Measurements from ENCODE around the gene COL18A1. TPM values are rescaled to one million over a fixed set of nuclear protein-coding genes. Genes with fewer than 3 reads are reported as not detected.
"Not testable (repeated sequence)": the region's sequence is repeated elsewhere in the genome, so short reads cannot be mapped to it uniquely, and the experiment has no call there.

COL18A1 gene
- total RNA-seq, 1 donor from 2014 or later = 271 TPM

DNA sequence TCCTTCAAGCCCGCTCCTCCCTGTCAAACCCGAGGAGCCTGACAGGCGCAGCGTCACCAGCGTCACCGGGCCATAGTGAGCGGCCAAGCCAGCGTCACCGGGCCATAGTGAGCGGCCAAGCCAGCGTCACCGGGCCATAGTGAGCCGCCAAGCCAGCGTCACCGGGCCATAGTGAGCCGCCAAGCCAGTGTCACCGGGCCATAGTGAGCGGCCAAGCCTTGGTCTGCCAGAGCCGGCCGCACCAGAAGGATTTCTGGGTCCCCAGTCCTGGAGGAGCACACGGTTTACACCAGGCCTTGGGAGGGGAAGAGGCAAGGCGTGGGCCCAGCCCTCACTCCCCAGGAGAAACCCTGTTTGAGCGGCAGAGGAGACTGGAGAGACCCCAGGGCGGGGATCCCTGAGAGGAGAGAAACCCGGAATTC is 39.8 kb upstream of the COL18A1 start:
- H3K36me3 Mint-ChIP-seq (ENCODE audit: insufficient read depth) = no peaks in the 10 kb centered on the region
- H3K27ac Mint-ChIP-seq = no peak overlapping the region
- DNase-seq (ENCODE audit: low spot score, unreplicated experiment) = no peak
- peaks cover 23% of the 10 kb centered on the region for H3K4me1 Mint-ChIP-seq (ENCODE audit: low read depth)
- no peak overlapping the region for H3K4me3 Mint-ChIP-seq (ENCODE audit: low read depth)
- H3K9me3 Mint-ChIP-seq (ENCODE audit: low read depth) = no peaks in the 10 kb centered on the region
- H3K27me3 Mint-ChIP-seq = peaks cover 12% of the 10 kb centered on the region
- TF ChIP-seq, protein P1, sequence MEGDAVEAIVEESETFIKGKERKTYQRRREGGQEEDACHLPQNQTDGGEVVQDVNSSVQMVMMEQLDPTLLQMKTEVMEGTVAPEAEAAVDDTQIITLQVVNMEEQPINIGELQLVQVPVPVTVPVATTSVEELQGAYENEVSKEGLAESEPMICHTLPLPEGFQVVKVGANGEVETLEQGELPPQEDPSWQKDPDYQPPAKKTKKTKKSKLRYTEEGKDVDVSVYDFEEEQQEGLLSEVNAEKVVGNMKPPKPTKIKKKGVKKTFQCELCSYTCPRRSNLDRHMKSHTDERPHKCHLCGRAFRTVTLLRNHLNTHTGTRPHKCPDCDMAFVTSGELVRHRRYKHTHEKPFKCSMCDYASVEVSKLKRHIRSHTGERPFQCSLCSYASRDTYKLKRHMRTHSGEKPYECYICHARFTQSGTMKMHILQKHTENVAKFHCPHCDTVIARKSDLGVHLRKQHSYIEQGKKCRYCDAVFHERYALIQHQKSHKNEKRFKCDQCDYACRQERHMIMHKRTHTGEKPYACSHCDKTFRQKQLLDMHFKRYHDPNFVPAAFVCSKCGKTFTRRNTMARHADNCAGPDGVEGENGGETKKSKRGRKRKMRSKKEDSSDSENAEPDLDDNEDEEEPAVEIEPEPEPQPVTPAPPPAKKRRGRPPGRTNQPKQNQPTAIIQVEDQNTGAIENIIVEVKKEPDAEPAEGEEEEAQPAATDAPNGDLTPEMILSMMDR (IDR thresholded peaks at IDR 0.05; ENCODE audit: unreplicated experiment) = no peak

DNA sequence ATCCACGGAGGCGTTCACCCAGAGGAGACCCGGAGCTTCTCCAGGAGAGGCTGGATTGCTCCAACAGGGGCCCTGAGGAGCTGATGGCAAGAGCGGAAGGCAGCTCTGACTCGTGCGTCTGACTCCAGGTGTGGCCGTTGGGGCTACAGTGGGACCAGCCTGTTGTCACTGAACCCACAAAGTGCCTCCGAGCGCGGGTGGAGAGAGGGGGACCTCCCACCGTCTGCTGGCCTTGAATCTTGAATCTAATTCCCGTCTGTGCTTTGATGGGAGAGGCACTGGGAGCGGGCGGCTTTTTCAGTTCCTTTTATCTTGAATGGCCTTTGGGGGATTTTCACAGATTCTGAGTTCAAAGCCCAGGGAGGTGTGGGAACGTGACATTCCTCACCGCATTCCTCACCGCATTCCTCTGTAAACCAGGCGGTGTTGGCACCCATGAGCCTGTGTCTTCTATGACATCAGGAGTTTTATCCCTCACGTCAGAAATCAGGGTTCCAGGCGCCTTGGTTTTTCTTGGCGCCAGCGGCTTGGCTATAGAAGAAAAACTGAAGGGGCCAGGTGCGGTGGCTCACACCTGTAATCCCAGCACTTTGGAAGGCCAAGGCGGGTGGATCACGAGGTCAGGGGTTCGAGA is 39.2 kb upstream of the COL18A1 start:
- Mint-ChIP-seq H3K4me3 (ENCODE audit: low read depth) (no peak overlapping the region), H3K36me3 (ENCODE audit: insufficient read depth) (no peaks in the 10 kb centered on the region), H3K4me1 (ENCODE audit: low read depth) (peaks cover 21% of the 10 kb centered on the region), H3K27ac (peak overlapping the region; percentile 76), H3K9me3 (ENCODE audit: low read depth) (no peaks in the 10 kb centered on the region), H3K27me3 (peaks cover 12% of the 10 kb centered on the region)
- TF ChIP-seq, protein P1 (IDR thresholded peaks at IDR 0.05; ENCODE audit: unreplicated experiment) = no peak
- DNase-seq (ENCODE audit: low spot score, unreplicated experiment) = no peak

DNA sequence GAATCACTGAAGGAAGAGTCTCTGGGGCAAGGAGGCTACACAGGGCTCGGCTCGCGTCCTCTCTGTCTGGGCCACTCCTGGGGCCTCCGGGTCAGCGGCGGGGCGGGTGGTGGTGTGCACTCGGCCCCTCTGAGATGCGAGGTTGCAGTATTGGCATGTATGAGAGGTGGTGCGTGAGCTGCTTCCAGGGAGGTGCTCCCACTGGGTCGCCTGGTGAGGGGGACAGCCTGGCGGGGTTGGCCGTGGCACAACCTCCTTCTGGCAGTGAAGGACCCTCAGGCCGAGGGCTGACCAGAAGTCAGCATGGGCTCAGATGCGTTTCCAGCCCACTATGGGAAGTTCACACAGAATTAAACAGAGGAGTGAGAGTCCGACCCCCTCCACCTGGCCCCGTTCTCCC is 38.5 kb upstream of the COL18A1 start:
- peaks cover 12% of the 10 kb centered on the region for H3K27me3 Mint-ChIP-seq
- H3K4me1 Mint-ChIP-seq (ENCODE audit: low read depth) = peaks cover 20% of the 10 kb centered on the region
- no peaks in the 10 kb centered on the region for H3K9me3 Mint-ChIP-seq (ENCODE audit: low read depth)
- no peaks in the 10 kb centered on the region for H3K36me3 Mint-ChIP-seq (ENCODE audit: insufficient read depth)
- no peak for DNase-seq (ENCODE audit: low spot score, unreplicated experiment)
- H3K27ac Mint-ChIP-seq = peak overlapping the region; percentile 76
- no peak overlapping the region for H3K4me3 Mint-ChIP-seq (ENCODE audit: low read depth)
- TF ChIP-seq, protein P1 (IDR thresholded peaks at IDR 0.05; ENCODE audit: unreplicated experiment) = no peak

DNA sequence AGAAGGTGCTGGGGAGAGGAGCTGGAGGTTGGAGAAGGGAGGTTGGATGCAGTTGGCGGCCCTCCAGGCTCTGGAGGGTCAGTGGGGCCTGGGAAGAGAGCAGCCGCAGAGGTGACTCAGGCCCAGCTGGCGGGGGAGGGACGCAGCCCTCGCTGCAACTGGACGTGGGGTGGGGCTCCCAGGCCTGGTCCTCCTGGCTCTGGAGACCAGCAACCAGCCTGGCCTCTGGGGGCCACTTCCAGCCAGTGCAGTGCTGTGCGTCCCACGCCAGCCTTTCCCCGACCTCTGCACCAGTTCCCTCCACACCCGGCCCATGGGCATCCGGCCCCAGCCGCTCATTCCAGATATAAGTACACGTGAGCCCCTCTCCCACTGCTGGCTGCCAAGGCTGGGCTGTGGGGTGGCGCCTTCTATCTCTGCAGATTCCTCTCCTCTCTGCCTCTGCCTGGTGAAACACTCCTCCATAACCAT is 38.0 kb upstream of the COL18A1 start:
- H3K27me3 Mint-ChIP-seq = peaks cover 12% of the 10 kb centered on the region
- no peak for DNase-seq (ENCODE audit: low spot score, unreplicated experiment)
- no peak overlapping the region for H3K27ac Mint-ChIP-seq
- H3K36me3 Mint-ChIP-seq (ENCODE audit: insufficient read depth) = no peaks in the 10 kb centered on the region
- TF ChIP-seq, protein P1 (IDR thresholded peaks at IDR 0.05; ENCODE audit: unreplicated experiment) = no peak
- H3K4me3 Mint-ChIP-seq (ENCODE audit: low read depth) = no peak overlapping the region
- no peaks in the 10 kb centered on the region for H3K9me3 Mint-ChIP-seq (ENCODE audit: low read depth)
- peaks cover 15% of the 10 kb centered on the region for H3K4me1 Mint-ChIP-seq (ENCODE audit: low read depth)

DNA sequence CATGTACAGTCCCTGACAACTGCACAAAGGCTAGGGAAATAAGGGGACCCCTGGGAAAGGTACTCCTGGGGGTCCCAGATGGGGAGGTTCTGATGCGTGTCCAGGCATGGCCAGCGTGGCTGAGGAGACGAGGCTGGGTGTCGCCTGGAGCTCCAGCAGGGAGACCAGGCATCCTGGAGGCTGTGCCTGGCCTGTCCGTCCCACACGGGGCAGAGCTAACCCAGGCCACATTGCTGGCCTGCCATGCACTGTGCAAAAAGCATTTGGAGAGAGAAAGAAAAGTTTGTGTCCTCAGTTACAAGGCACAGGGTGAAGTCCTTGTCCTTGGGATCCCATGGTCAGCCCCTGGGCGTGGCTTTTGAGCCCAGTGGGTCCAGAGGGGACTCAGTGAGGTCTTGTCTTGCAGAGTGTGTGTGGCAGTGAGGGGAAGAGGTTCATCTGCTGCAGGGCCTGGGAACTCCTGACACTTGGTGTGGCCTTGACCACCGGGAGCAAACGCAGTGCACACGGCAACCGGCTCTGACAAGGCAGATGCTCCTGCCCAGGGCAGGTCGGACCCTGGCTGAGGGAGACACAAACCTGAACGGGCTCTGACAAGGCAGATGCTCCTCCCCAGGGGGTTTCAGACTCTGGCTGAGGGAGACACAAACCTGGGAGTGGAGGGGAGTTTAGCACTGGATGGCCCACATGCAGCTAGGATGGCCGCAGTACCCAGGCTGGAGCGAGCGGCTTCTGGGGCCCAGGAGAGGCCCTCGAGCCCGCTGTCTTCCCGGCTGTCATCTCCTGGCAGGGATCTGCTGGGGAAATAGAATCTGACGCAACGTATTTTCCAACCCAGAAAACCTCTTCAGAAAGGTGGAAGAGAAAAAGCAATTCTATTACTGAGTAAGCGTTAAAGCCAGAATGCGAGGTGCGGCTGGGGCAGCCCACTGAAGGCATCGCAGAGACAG is 37.3 kb upstream of the COL18A1 start:
- no peak for DNase-seq (ENCODE audit: low spot score, unreplicated experiment)
- Mint-ChIP-seq H3K9me3 (ENCODE audit: low read depth) (no peaks in the 10 kb centered on the region), H3K36me3 (ENCODE audit: insufficient read depth) (no peaks in the 10 kb centered on the region), H3K4me3 (ENCODE audit: low read depth) (no peak overlapping the region), H3K4me1 (ENCODE audit: low read depth) (peaks cover 15% of the 10 kb centered on the region), H3K27me3 (peaks cover 12% of the 10 kb centered on the region), H3K27ac (no peak overlapping the region)
- TF ChIP-seq, protein P1 (IDR thresholded peaks at IDR 0.05; ENCODE audit: unreplicated experiment) = no peak

DNA sequence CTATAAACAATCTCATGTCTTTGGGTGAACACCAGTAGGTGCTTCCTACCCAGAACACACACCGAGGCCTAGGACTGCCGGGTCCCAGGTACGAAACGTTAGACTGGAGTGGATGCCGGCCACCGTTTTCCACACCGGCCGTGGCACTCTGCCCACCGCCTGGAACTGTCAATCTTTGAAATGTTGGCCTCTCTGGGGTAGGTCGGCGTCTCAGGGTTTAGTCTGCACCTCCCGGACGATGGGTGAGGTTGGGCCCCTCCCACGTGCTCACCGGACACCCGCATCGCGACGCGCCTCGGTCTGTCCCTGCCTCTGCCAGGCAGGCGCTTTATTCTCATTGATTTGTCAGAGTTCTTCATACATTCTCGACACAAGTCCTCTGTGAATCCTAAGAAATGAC is 35.9 kb upstream of the COL18A1 start:
- DNase-seq (ENCODE audit: low spot score, unreplicated experiment); H3K4me3 Mint-ChIP-seq (ENCODE audit: low read depth); H3K36me3 Mint-ChIP-seq (ENCODE audit: insufficient read depth); H3K27me3 Mint-ChIP-seq; H3K27ac Mint-ChIP-seq; H3K9me3 Mint-ChIP-seq (ENCODE audit: low read depth): not testable (repeated sequence)
- peaks cover 13% of the 10 kb centered on the region for H3K4me1 Mint-ChIP-seq (ENCODE audit: low read depth)

Data from progenitor cell of endocrine pancreas (in vitro differentiated cells).